ENCODE measurements around the gene RPL37A. TPM values are rescaled to one million over a fixed set of nuclear protein-coding genes. Genes with fewer than 3 reads are reported as not detected.

Gene RPL37A
- polyA plus RNA-seq, 1 donor from 2014 or later: 1,655 TPM

GRCh38 chr2:216522892-216523502 lies 24.4 kb downstream of the RPL37A start:
- Histone ChIP-seq H3K36me3 (ENCODE audit: insufficient read depth, low read length) (no peaks in the 10 kb centered on the region), H4K20me1 (ENCODE audit: insufficient read depth) (no peaks in the 10 kb centered on the region), H3K27ac (ENCODE audit: low read length) (no peak overlapping the region), H3K79me2 (replicated peaks; ENCODE audit: insufficient read depth, low read length) (no peaks in the 10 kb centered on the region), H3K27me3 (ENCODE audit: insufficient read depth, low read depth, low read length) (no peaks in the 10 kb centered on the region), H3F3A (ENCODE audit: insufficient read depth, low read length, poor library complexity, severe bottlenecking) (no peaks in the 10 kb centered on the region), H3K4me2 (ENCODE audit: low read length) (no peak overlapping the region), H3K4me3 (ENCODE audit: low read length) (no peak overlapping the region), H2AFZ (ENCODE audit: low read depth, low read length) (no peak overlapping the region), H3K9me3 (ENCODE audit: low read length) (no peaks in the 10 kb centered on the region), H3K9ac (ENCODE audit: low read length) (no peak overlapping the region), H3K9me2 (ENCODE audit: insufficient read depth, low read length) (no peaks in the 10 kb centered on the region)
- TF ChIP-seq MXI1 (conservative IDR thresholded peaks at IDR 0.05; ENCODE audit: poor library complexity, severe bottlenecking) (no peak), EP300 (conservative IDR thresholded peaks at IDR 0.05; ENCODE audit: poor library complexity, severe bottlenecking) (no peak), RAD21 (conservative IDR thresholded peaks at IDR 0.05) (no peak), SMC3 (conservative IDR thresholded peaks at IDR 0.05; ENCODE audit: poor library complexity) (no peak), POLR2AphosphoS5 (IDR thresholded peaks at IDR 0.05) (no peak), CTCF (IDR thresholded peaks at IDR 0.05; ENCODE audit: poor library complexity, severe bottlenecking) (no peak), TAF1 (IDR thresholded peaks at IDR 0.05; ENCODE audit: low read depth) (no peak), REST (IDR thresholded peaks at IDR 0.05; ENCODE audit: borderline replicate concordance) (no peak), EZH2 (IDR thresholded peaks at IDR 0.05; ENCODE audit: borderline replicate concordance, insufficient read depth, low read length, poor library complexity, severe bottlenecking) (no peak)

- TF ChIP-seq REST (IDR thresholded peaks at IDR 0.05; ENCODE audit: borderline replicate concordance): no peak
- no peak for TF ChIP-seq MXI1 (conservative IDR thresholded peaks at IDR 0.05; ENCODE audit: poor library complexity, severe bottlenecking)
- TF ChIP-seq EP300 (conservative IDR thresholded peaks at IDR 0.05; ENCODE audit: poor library complexity, severe bottlenecking): no peak
- no peak for TF ChIP-seq SMC3 (conservative IDR thresholded peaks at IDR 0.05; ENCODE audit: poor library complexity)
- no peak for TF ChIP-seq POLR2AphosphoS5 (IDR thresholded peaks at IDR 0.05)
- no peak for TF ChIP-seq TAF1 (IDR thresholded peaks at IDR 0.05; ENCODE audit: low read depth)
- no peak for TF ChIP-seq EZH2 (IDR thresholded peaks at IDR 0.05; ENCODE audit: borderline replicate concordance, insufficient read depth, low read length, poor library complexity, severe bottlenecking)
- Histone ChIP-seq H2AFZ (ENCODE audit: low read depth, low read length) (no peak overlapping the region), H3K9ac (ENCODE audit: low read length) (no peak overlapping the region), H3K79me2 (replicated peaks; ENCODE audit: insufficient read depth, low read length) (no peaks in the 10 kb centered on the region), H3K36me3 (ENCODE audit: insufficient read depth, low read length) (no peaks in the 10 kb centered on the region), H3K27me3 (ENCODE audit: insufficient read depth, low read depth, low read length) (no peaks in the 10 kb centered on the region), H3F3A (ENCODE audit: insufficient read depth, low read length, poor library complexity, severe bottlenecking) (no peaks in the 10 kb centered on the region), H3K27ac (ENCODE audit: low read length) (no peak overlapping the region), H3K9me2 (ENCODE audit: insufficient read depth, low read length) (no peaks in the 10 kb centered on the region), H4K20me1 (ENCODE audit: insufficient read depth) (no peaks in the 10 kb centered on the region), H3K4me2 (ENCODE audit: low read length) (no peak overlapping the region), H3K9me3 (ENCODE audit: low read length) (no peaks in the 10 kb centered on the region), H3K4me3 (ENCODE audit: low read length) (no peak overlapping the region)
These were observed 27.3 kb downstream of the RPL37A start for GRCh38 chr2:216525972-216526371.

Data from neural cell (in vitro differentiated cells).